Measurements from ENCODE around the gene TXLNB. TPM values are rescaled to one million over a fixed set of nuclear protein-coding genes. Genes with fewer than 3 reads are reported as not detected.
"Not testable (repeated sequence)": the region's sequence is repeated elsewhere in the genome, so short reads cannot be mapped to it uniquely, and the experiment has no call there.

TXLNB gene
- total RNA-seq, 1 experiment from 2014 or later = 16.3 TPM

DNA sequence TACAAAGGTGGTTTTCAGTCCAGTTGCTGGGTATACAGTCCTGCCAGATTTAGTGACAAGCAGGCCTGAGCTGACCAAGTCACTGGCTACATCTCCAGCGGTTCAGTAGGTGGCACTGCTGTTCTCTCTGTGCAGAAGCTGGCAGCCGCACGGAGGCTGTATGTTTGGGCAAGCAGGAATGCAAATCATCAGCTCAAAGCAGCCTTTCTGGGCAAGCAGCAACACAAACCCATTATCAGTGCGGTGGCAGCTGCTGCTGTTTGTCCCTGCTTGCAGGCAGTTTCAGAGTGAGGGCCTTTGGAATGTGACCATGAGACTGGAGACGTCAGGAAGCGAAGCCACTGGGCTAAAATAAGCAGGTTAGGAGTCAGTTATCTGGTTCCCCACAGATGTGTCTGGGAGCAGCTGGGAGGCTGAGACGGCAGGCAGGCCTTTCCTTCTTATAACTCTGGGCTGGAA, 72.5 kb downstream of the TXLNB start:
- Histone ChIP-seq H3K27ac (ENCODE audit: low read length) (peak overlapping the region; percentile 79), H3K9me3 (ENCODE audit: low read length) (no peaks in the 10 kb centered on the region), H3K9me2 (replicated peaks; ENCODE audit: insufficient read depth, low read length) (no peaks in the 10 kb centered on the region), H3K27me3 (ENCODE audit: low read length) (no peaks in the 10 kb centered on the region), H2AFZ (ENCODE audit: low read length) (peak overlapping the region; percentile 69; the same call in 1 of the 2 replicates), H4K20me1 (ENCODE audit: insufficient read depth, low read depth, low read length) (no peaks in the 10 kb centered on the region), H3K4me1 (ENCODE audit: low read length) (peaks cover 25% of the 10 kb centered on the region), H3K9ac (ENCODE audit: low read length) (peak overlapping the region; percentile 61), H3K36me3 (ENCODE audit: insufficient read depth, low read length) (no peaks in the 10 kb centered on the region; the same call in 1 of the 2 replicates), H3K4me2 (ENCODE audit: low read depth, low read length, poor library complexity, severe bottlenecking) (peak overlapping the region; percentile 71), H3K4me3 (ENCODE audit: low read length) (peak overlapping the region; percentile 55), H3K79me2 (ENCODE audit: low read length) (no peaks in the 10 kb centered on the region)
- DNase-seq = peak; percentile 95

DNA sequence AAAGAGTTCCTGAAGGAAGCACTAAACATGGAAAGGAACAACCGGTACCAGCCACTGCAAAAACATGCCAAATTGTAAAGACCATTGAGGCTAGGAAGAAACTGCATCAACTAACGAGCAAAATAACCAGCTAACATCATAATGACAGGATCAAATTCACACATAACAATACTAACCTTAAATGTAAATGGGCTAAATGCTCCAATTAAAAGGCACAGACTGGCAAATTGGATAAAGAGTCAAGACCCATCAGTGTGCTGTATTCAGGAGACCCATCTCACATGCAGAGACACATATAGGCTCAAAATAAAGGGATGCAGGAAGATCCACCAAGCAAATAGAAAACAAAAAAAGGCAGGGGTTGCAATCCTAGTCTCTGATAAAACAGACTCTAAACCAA, 79.3 kb downstream of the TXLNB start:
- H3K27ac ChIP-seq (ENCODE audit: low read length); H3K9ac ChIP-seq (ENCODE audit: low read length); H2AFZ ChIP-seq (ENCODE audit: low read length); H4K20me1 ChIP-seq (ENCODE audit: insufficient read depth, low read depth, low read length); H3K36me3 ChIP-seq (ENCODE audit: insufficient read depth, low read length); DNase-seq; H3K79me2 ChIP-seq (ENCODE audit: low read length); H3K27me3 ChIP-seq (ENCODE audit: low read length); H3K4me3 ChIP-seq (ENCODE audit: low read length); H3K9me3 ChIP-seq (ENCODE audit: low read length); H3K4me1 ChIP-seq (ENCODE audit: low read length); H3K9me2 ChIP-seq (replicated peaks; ENCODE audit: insufficient read depth, low read length); H3K4me2 ChIP-seq (ENCODE audit: low read depth, low read length, poor library complexity, severe bottlenecking): not testable (repeated sequence)

DNA sequence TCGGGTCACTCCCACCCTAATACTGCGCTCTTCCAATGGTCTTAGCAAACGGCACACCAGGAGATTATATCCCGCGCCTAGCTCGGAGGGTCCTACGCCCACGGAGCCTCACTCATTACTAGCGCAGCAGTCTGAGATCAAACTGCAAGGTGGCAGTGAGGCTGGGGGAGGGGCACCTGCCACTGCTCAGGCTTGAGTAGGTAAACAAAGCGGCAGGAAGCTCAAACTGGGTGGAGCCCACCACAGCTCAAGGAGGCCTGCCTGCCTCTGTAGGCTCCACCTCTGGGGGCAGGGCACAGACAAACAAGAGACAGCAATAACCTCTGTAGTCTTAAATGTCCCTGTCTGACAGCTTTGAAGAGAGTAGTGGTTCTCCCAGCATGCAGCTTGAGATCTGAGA, 81.0 kb downstream of the TXLNB start:
- H3K4me2 ChIP-seq (ENCODE audit: low read depth, low read length, poor library complexity, severe bottlenecking); H3K27me3 ChIP-seq (ENCODE audit: low read length); H3K4me1 ChIP-seq (ENCODE audit: low read length); H3K9me2 ChIP-seq (replicated peaks; ENCODE audit: insufficient read depth, low read length); H2AFZ ChIP-seq (ENCODE audit: low read length); H3K36me3 ChIP-seq (ENCODE audit: insufficient read depth, low read length); H4K20me1 ChIP-seq (ENCODE audit: insufficient read depth, low read depth, low read length); DNase-seq; H3K27ac ChIP-seq (ENCODE audit: low read length); H3K79me2 ChIP-seq (ENCODE audit: low read length); H3K9me3 ChIP-seq (ENCODE audit: low read length); H3K9ac ChIP-seq (ENCODE audit: low read length); H3K4me3 ChIP-seq (ENCODE audit: low read length): not testable (repeated sequence)

DNA sequence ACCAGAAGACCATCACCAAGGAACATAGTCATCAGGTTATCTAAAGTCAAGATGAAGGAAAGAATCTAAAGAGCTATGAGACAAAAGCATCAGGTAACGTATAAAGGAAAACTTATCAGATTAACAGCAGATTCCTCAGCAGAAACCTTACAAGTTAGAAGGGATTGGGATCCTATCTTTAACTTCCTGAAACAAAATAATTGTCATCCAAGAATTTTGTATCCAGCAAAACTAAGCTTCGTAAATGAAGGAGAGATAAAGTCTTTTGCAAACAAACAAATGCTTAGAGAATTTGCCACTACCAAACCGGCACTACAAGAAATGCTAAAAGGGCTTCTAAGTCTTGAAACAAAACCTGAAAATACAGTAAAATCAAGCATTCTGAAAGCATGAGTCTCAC, 86.0 kb downstream of the TXLNB start:
- Histone ChIP-seq H3K4me3 (ENCODE audit: low read length) (no peak overlapping the region), H2AFZ (ENCODE audit: low read length) (no peak overlapping the region), H3K27me3 (ENCODE audit: low read length) (no peaks in the 10 kb centered on the region), H3K9ac (ENCODE audit: low read length) (no peak overlapping the region), H3K4me2 (ENCODE audit: low read depth, low read length, poor library complexity, severe bottlenecking) (no peak overlapping the region), H3K9me2 (replicated peaks; ENCODE audit: insufficient read depth, low read length) (no peaks in the 10 kb centered on the region), H3K27ac (ENCODE audit: low read length) (no peak overlapping the region), H3K9me3 (ENCODE audit: low read length) (no peaks in the 10 kb centered on the region), H3K36me3 (ENCODE audit: insufficient read depth, low read length) (no peaks in the 10 kb centered on the region), H3K4me1 (ENCODE audit: low read length) (no peaks in the 10 kb centered on the region), H4K20me1 (ENCODE audit: insufficient read depth, low read depth, low read length) (no peaks in the 10 kb centered on the region), H3K79me2 (ENCODE audit: low read length) (no peaks in the 10 kb centered on the region)
- DNase-seq = no peak

DNA sequence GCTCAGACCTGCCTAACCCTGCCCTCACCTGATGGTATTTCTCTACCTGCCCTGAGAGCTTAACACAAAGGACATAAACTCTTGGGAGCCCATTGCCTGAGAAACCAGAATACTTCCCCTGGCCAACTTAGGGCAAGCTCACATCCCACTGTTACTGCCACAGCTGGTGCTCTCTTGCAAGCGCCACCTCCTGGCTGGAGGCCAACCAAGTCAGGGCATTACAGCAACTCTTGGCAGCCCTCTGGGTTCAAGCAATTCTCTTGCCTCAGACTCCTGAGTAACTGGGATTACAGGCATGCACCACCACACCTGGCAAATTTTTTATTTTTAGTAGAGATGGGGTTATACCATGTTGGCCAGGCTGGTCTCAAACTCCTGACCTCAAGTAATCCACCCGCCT, 86.8 kb downstream of the TXLNB start:
- H3K79me2 ChIP-seq (ENCODE audit: low read length) = no peaks in the 10 kb centered on the region
- no peak overlapping the region for H3K9ac ChIP-seq (ENCODE audit: low read length)
- peak; percentile 66 for DNase-seq
- H3K4me1 ChIP-seq (ENCODE audit: low read length) = no peaks in the 10 kb centered on the region
- no peak overlapping the region for H3K4me3 ChIP-seq (ENCODE audit: low read length)
- H2AFZ ChIP-seq (ENCODE audit: low read length) = no peak overlapping the region
- no peaks in the 10 kb centered on the region for H3K27me3 ChIP-seq (ENCODE audit: low read length)
- H3K9me3 ChIP-seq (ENCODE audit: low read length) = no peaks in the 10 kb centered on the region
- H3K36me3 ChIP-seq (ENCODE audit: insufficient read depth, low read length) = no peaks in the 10 kb centered on the region
- no peaks in the 10 kb centered on the region for H4K20me1 ChIP-seq (ENCODE audit: insufficient read depth, low read depth, low read length)
- no peak overlapping the region for H3K27ac ChIP-seq (ENCODE audit: low read length)
- no peak overlapping the region for H3K4me2 ChIP-seq (ENCODE audit: low read depth, low read length, poor library complexity, severe bottlenecking)
- H3K9me2 ChIP-seq (replicated peaks; ENCODE audit: insufficient read depth, low read length) = no peaks in the 10 kb centered on the region

DNA sequence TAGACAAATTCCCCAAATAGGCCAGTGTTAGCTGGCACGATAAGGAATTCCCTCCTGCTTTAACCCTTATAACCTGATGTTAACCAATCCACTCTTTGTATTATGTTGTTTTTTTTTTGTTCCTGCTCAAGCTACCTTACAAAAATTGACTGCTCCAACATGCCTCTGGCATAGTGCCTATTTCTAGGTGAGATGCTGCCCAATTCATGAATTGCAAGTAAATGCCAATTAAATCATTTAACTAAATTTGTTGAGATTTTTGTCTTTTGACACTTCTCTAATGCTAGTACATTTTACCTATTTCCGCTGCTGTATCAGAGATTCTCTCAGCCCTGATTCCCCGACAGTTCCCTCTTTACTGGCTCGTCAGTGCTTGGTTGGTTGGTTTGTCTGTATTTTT, 90.4 kb downstream of the TXLNB start:
- Histone ChIP-seq H3K9ac (ENCODE audit: low read length) (no peak overlapping the region), H4K20me1 (ENCODE audit: insufficient read depth, low read depth, low read length) (no peaks in the 10 kb centered on the region), H2AFZ (ENCODE audit: low read length) (no peak overlapping the region), H3K4me2 (ENCODE audit: low read depth, low read length, poor library complexity, severe bottlenecking) (no peak overlapping the region), H3K27ac (ENCODE audit: low read length) (no peak overlapping the region), H3K9me3 (ENCODE audit: low read length) (no peaks in the 10 kb centered on the region), H3K27me3 (ENCODE audit: low read length) (no peaks in the 10 kb centered on the region), H3K36me3 (ENCODE audit: insufficient read depth, low read length) (no peaks in the 10 kb centered on the region), H3K4me3 (ENCODE audit: low read length) (no peak overlapping the region), H3K4me1 (ENCODE audit: low read length) (no peaks in the 10 kb centered on the region), H3K79me2 (ENCODE audit: low read length) (no peaks in the 10 kb centered on the region), H3K9me2 (replicated peaks; ENCODE audit: insufficient read depth, low read length) (no peaks in the 10 kb centered on the region; the same call in 1 of the 2 replicates)
- no peak for DNase-seq

DNA sequence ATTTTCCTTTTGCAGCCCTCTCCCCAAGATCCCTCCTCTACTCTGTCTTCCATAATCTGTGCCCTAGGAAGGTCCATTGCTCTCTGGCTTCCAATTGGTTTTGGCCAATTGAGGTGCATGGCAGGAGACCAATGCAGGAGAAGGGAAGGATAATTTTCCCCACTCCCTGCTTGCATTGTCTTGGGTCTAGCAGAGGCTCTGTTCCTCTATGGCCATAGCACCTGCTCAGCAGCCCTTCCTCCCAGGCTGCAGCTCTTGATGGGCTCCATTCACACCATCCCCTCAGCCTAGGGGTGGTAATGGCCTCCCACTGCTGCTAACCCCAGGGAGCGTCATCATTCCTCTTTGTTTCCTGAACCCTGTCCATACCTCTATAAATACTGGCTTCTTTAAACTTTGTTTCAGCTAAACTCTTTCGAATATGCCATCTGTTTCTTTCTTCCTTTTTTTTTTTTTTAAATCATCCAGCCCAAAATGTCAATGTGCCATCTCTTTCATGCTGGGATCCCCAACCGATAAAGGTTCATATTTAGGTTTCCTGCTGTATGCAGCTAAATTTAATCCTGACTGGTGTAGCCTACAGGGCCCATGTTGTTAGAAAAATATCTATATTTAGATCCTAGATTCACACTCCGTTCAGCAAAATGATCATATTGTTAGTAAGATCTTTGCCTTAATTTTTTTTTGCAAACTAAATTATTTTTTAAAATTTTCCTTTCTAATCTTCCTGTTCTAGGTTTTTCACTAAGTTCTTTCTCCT, 93.1 kb downstream of the TXLNB start:
- Histone ChIP-seq H4K20me1 (ENCODE audit: insufficient read depth, low read depth, low read length) (no peaks in the 10 kb centered on the region), H3K27ac (ENCODE audit: low read length) (no peak overlapping the region), H3K9ac (ENCODE audit: low read length) (no peak overlapping the region), H3K4me2 (ENCODE audit: low read depth, low read length, poor library complexity, severe bottlenecking) (no peak overlapping the region), H3K4me1 (ENCODE audit: low read length) (no peaks in the 10 kb centered on the region), H3K79me2 (ENCODE audit: low read length) (no peaks in the 10 kb centered on the region), H3K4me3 (ENCODE audit: low read length) (no peak overlapping the region), H3K36me3 (ENCODE audit: insufficient read depth, low read length) (no peaks in the 10 kb centered on the region), H3K9me3 (ENCODE audit: low read length) (no peaks in the 10 kb centered on the region), H2AFZ (ENCODE audit: low read length) (no peak overlapping the region), H3K9me2 (replicated peaks; ENCODE audit: insufficient read depth, low read length) (no peaks in the 10 kb centered on the region; the same call in 1 of the 2 replicates), H3K27me3 (ENCODE audit: low read length) (no peaks in the 10 kb centered on the region)
- no peak for DNase-seq

DNA sequence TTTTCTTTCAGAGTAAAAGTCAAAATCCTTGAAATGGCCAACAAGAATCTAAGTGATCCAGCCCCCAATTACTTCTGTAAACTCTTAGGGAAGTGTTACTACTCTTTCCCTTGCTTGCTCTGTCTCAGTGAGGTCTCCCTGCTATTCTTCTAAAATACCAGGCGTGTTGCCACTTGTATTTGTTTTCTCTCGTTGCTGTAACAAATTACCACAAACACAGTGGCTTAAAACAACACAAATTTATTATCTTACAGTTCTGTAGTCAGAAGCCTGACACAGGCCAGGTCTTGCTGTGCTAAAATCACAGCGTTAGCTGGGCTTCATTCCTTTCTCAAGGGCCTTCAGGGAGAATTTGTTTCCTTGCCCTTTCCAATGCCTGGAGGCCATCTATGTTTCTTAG, 97.1 kb downstream of the TXLNB start:
- H3K79me2 ChIP-seq (ENCODE audit: low read length) = no peaks in the 10 kb centered on the region
- no peak overlapping the region for H3K9ac ChIP-seq (ENCODE audit: low read length)
- no peaks in the 10 kb centered on the region for H3K36me3 ChIP-seq (ENCODE audit: insufficient read depth, low read length)
- no peaks in the 10 kb centered on the region; the same call in 1 of the 2 replicates for H3K9me2 ChIP-seq (replicated peaks; ENCODE audit: insufficient read depth, low read length)
- DNase-seq = no peak
- no peak overlapping the region for H3K4me2 ChIP-seq (ENCODE audit: low read depth, low read length, poor library complexity, severe bottlenecking)
- H3K4me1 ChIP-seq (ENCODE audit: low read length) = no peaks in the 10 kb centered on the region
- no peaks in the 10 kb centered on the region for H3K9me3 ChIP-seq (ENCODE audit: low read length)
- no peak overlapping the region for H3K4me3 ChIP-seq (ENCODE audit: low read length)
- H3K27me3 ChIP-seq (ENCODE audit: low read length) = no peaks in the 10 kb centered on the region
- no peaks in the 10 kb centered on the region for H4K20me1 ChIP-seq (ENCODE audit: insufficient read depth, low read depth, low read length)
- no peak overlapping the region for H3K27ac ChIP-seq (ENCODE audit: low read length)
- no peak overlapping the region for H2AFZ ChIP-seq (ENCODE audit: low read length)
